HPDE6-E6E7 (cell line): ENCODE results near the gene PTTG2.
"Not testable (repeated sequence)": the region's sequence is repeated elsewhere in the genome, so short reads cannot be mapped to it uniquely, and the experiment has no call there.

Source experiments
- DNase-seq: peaks from one replicate; pipeline ENCODE4 v3.0.0; 2011; ENCODE audit warnings: missing footprints; ENCODE audit errors: extremely low spot score

The PTTG2 gene

GRCh38 chr4:37960098-37960497 is at the start of gene PTTG2:
TSS of gene PTTG2 (plus strand) at chr4:37960398. CDS start at chr4:37960435, 37 bp downstream.
- no peak for DNase-seq

GRCh38 chr4:37914539-37914938 is 45.7 kb upstream of the PTTG2 start:
- no peak for DNase-seq

GRCh38 chr4:37917388-37917787 is 42.8 kb upstream of the PTTG2 start:
- no peak for DNase-seq

- DNase-seq, result no peak
Observed at GRCh38 chr4:37918653-37919052, 41.5 kb upstream of the PTTG2 start.

- no peak for DNase-seq
Observed at GRCh38 chr4:37922328-37922727, 37.9 kb upstream of the PTTG2 start.

GRCh38 chr4:37923089-37923488 is 37.1 kb upstream of the PTTG2 start:
- DNase-seq, result not testable (repeated sequence)

GRCh38 chr4:37924946-37925345 is 35.3 kb upstream of the PTTG2 start:
- DNase-seq, result no peak

- DNase-seq, result no peak
Observed at GRCh38 chr4:37927434-37927833, 32.8 kb upstream of the PTTG2 start.

GRCh38 chr4:37928426-37929416 is 31.5 kb upstream of the PTTG2 start:
- no peak for DNase-seq

GRCh38 chr4:37934096-37934495 is 26.1 kb upstream of the PTTG2 start:
- no peak for DNase-seq

GRCh38 chr4:37934609-37935008 is 25.6 kb upstream of the PTTG2 start:
- DNase-seq, result no peak

GRCh38 chr4:37935026-37935425 is 25.2 kb upstream of the PTTG2 start:
- no peak for DNase-seq

GRCh38 chr4:37936889-37937498 is 23.2 kb upstream of the PTTG2 start:
- no peak for DNase-seq

- no peak for DNase-seq
Observed at GRCh38 chr4:37938208-37938607, 22.0 kb upstream of the PTTG2 start.

GRCh38 chr4:37946503-37947179 is 13.6 kb upstream of the PTTG2 start:
- DNase-seq, result no peak

GRCh38 chr4:37948542-37948941 is 11.7 kb upstream of the PTTG2 start:
- DNase-seq, result no peak

GRCh38 chr4:37949636-37950426 is 10.4 kb upstream of the PTTG2 start:
- no peak for DNase-seq

GRCh38 chr4:37951461-37952352 is 8.5 kb upstream of the PTTG2 start:
- no peak for DNase-seq

- no peak for DNase-seq
Observed at GRCh38 chr4:37953156-37953555, 7.0 kb upstream of the PTTG2 start.

GRCh38 chr4:37953620-37954293 is 6.4 kb upstream of the PTTG2 start:
- DNase-seq, result no peak
